ENCODE data around the gene ZNF467.

The ZNF467 gene

DNA sequence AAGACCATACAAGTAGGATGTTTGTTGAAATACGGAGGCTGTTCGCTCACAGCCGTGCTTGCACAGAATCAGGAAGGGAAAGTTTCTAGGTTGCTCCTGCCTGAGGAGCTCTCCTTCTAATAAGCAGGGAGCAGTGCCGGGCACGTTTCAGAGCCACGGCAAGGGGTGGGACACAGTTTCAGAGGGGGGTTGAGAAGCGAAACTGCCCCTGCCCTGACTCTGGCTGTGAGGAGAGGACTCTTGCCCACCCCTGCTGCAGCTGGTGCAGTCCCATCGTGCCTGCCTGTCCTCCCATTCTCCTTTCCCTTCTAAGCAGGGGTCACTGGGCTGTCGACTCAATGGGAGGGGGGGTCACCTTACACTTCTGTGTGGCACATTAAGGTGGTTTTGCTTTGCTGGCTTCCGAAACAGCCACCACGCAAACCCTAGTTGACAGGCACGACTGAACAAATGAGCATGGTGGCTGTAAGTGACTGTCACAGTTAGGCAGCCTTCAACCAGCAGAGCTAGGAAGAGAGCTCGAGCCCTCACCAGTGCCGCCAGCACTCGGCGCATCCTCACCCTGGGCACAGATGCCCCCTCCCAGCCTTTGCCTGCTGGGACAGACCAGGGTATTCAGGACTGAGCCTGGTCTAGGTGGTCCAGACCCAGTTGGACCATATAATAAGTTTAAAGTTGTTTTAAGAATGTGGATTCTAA is 37.5 kb downstream of the ZNF467 start:
- Histone ChIP-seq H3K79me2 (no peaks in the 10 kb centered on the region), H2AFZ (no peak overlapping the region), H3K4me3 (ENCODE audit: low read depth, low read length) (no peak overlapping the region), H3K27ac (no peak overlapping the region), H3K9me3 (ENCODE audit: control insufficient read depth, low read length) (no peaks in the 10 kb centered on the region), H3K4me1 (no peaks in the 10 kb centered on the region), H3K36me3 (ENCODE audit: control insufficient read depth, insufficient read depth, low read length) (no peaks in the 10 kb centered on the region), H3K9ac (no peak overlapping the region), H3K4me2 (ENCODE audit: low read length) (no peak overlapping the region), H3K27me3 (ENCODE audit: control insufficient read depth, insufficient read depth, low read length) (no peaks in the 10 kb centered on the region)
- no peak for TF ChIP-seq CTCF (IDR thresholded peaks at IDR 0.05)

DNA sequence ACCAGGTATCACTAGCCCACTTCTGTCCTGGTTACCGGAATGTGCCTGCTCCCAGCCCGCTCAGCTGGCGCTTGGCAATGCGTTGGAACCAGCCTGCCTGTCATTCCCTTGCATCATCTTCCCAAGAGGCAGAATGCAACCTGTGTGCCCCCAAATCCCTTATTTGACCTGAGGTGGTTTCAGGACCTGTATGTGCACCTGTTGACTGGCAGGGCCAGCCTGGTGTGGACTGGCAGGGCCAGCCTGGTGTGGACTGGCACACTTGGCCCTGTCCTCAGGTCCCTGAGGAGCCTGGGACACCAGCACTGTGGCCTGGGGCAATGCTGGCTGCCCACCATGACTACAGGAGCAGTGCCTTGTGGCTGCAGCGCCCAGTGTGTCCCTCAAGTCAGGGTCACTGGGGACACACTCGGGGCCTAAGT is 38.2 kb downstream of the ZNF467 start:
- no peak for TF ChIP-seq CTCF (IDR thresholded peaks at IDR 0.05)
- Histone ChIP-seq H3K4me3 (ENCODE audit: low read depth, low read length) (no peak overlapping the region), H3K9ac (no peak overlapping the region)

GRCh38 chr7:149734791-149735075 is 38.7 kb downstream of the ZNF467 start:
- no peak overlapping the region for H3K4me3 ChIP-seq (ENCODE audit: low read depth, low read length)
- H3K79me2 ChIP-seq: no peaks in the 10 kb centered on the region
- no peak for TF ChIP-seq CTCF (IDR thresholded peaks at IDR 0.05)
- H3K9ac ChIP-seq: no peak overlapping the region
- no peaks in the 10 kb centered on the region for H3K27me3 ChIP-seq (ENCODE audit: control insufficient read depth, insufficient read depth, low read length)
- no peaks in the 10 kb centered on the region for H3K36me3 ChIP-seq (ENCODE audit: control insufficient read depth, insufficient read depth, low read length)
- H3K4me2 ChIP-seq (ENCODE audit: low read length): no peak overlapping the region
- H2AFZ ChIP-seq: no peak overlapping the region
- H3K9me3 ChIP-seq (ENCODE audit: control insufficient read depth, low read length): no peaks in the 10 kb centered on the region
- H3K4me1 ChIP-seq: no peaks in the 10 kb centered on the region
- H3K27ac ChIP-seq: no peak overlapping the region

More for the DNA sequence above, 38.2 kb downstream of the ZNF467 start:
- H3K27ac ChIP-seq: no peak overlapping the region
- H3K79me2 ChIP-seq: no peaks in the 10 kb centered on the region
- H3K27me3 ChIP-seq (ENCODE audit: control insufficient read depth, insufficient read depth, low read length): no peaks in the 10 kb centered on the region
- H3K4me1 ChIP-seq: no peaks in the 10 kb centered on the region
- H3K36me3 ChIP-seq (ENCODE audit: control insufficient read depth, insufficient read depth, low read length): no peaks in the 10 kb centered on the region
- H2AFZ ChIP-seq: no peak overlapping the region
- H3K9me3 ChIP-seq (ENCODE audit: control insufficient read depth, low read length): no peaks in the 10 kb centered on the region
- no peak overlapping the region for H3K4me2 ChIP-seq (ENCODE audit: low read length)

GRCh38 chr7:149733924-149734790 is 39.2 kb downstream of the ZNF467 start:
- no peaks in the 10 kb centered on the region for H3K27me3 ChIP-seq (ENCODE audit: control insufficient read depth, insufficient read depth, low read length)
- H3K79me2 ChIP-seq: no peaks in the 10 kb centered on the region
- H3K4me2 ChIP-seq (ENCODE audit: low read length): no peak overlapping the region
- no peak for TF ChIP-seq CTCF (IDR thresholded peaks at IDR 0.05)
- no peaks in the 10 kb centered on the region for H3K4me1 ChIP-seq
- no peak overlapping the region for H3K9ac ChIP-seq
- no peaks in the 10 kb centered on the region for H3K9me3 ChIP-seq (ENCODE audit: control insufficient read depth, low read length)
- no peaks in the 10 kb centered on the region for H3K36me3 ChIP-seq (ENCODE audit: control insufficient read depth, insufficient read depth, low read length)
- no peak overlapping the region for H3K27ac ChIP-seq
- H3K4me3 ChIP-seq (ENCODE audit: low read depth, low read length): no peak overlapping the region
- H2AFZ ChIP-seq: no peak overlapping the region

Measured in parathyroid adenoma (tissue), 2 donors.